Spinal cord (tissue), 10 donors: ENCODE data around the gene BRAF. TPM values are rescaled to one million over a fixed set of nuclear protein-coding genes. Genes with fewer than 3 reads are reported as not detected.

Experiments
- DNase-seq, 6 donors: peaks; one replicate each; pipeline versions ENCODE4 v3.0.0 to v3.0.0-alpha.2; 2013 to 2015; ENCODE audit warnings: low spot score in 6 of 6, low read depth in 4 of 6
- H3K27ac ChIP-seq: one replicate; pipeline ENCODE4 v1.5.1; 2013; ENCODE audit warnings: low read depth, low read length, control low read depth
- H3K27me3 ChIP-seq: one replicate; pipeline ENCODE4 v1.6.1; 2013; ENCODE audit warnings: low read length; ENCODE audit not compliant: control insufficient read depth, insufficient read depth
- H3K36me3 ChIP-seq: one replicate; pipeline ENCODE4 v1.6.1; 2013; ENCODE audit warnings: low read length; ENCODE audit not compliant: control insufficient read depth, insufficient read depth
- H3K4me1 ChIP-seq: one replicate; pipeline ENCODE4 v1.6.1; 2013; ENCODE audit warnings: low read length; ENCODE audit not compliant: control insufficient read depth, insufficient read depth
- H3K4me3 ChIP-seq: one replicate; pipeline ENCODE4 v1.5.1; 2013; ENCODE audit warnings: low read depth, low read length, control low read depth
- H3K9me3 ChIP-seq: one replicate; pipeline ENCODE4 v1.6.1; 2013; ENCODE audit warnings: low read length; ENCODE audit not compliant: control insufficient read depth, insufficient read depth
- WGBS: methylation state at CpG from one replicate; pipeline ENCODE4 v1.1.5; 2013; ENCODE audit warnings: missing lambda C conversion rate; ENCODE audit not compliant: insufficient coverage; 5-methylcytosine and 5-hydroxymethylcytosine counted together
- polyA plus RNA-seq, 2 donors: library from polyadenylated mRNA; unstranded; fragments of 120-200 nt; gene quantifications; one replicate each; pipeline ENCODE4 v1.2.1, GENCODE V29; 2013; ENCODE audit not compliant: insufficient read length in 2 of 2
- total RNA-seq, 2 donors: library from RNA; depleted of rRNA in 1 of 2; stranded (reverse); fragments of 120-200 nt in 1 of 2; fragments of >200 nt in 1 of 2; gene quantifications; one replicate each; pipeline versions ENCODE4 v1.2.3 to v1.2.4, GENCODE V29; 2013 to 2014
- donor health status: healthy.

BRAF gene
- total and polyA plus RNA-seq, 4 donors = 21.7 to 71.4 (median 31.1) TPM

GRCh38 chr7:140734729-140735128 lies 190.0 kb downstream of the BRAF start:
- H3K36me3 ChIP-seq = peaks cover 10% of the 10 kb centered on the region
- no peak overlapping the region for H3K27ac ChIP-seq
- H3K4me3 ChIP-seq = no peak overlapping the region
- no peaks in the 10 kb centered on the region for H3K27me3 ChIP-seq
- H3K9me3 ChIP-seq = no peaks in the 10 kb centered on the region
- DNase-seq = no peak
- WGBS = no CpG with 5 or more reads among the region's 2 CpGs
- no peaks in the 10 kb centered on the region for H3K4me1 ChIP-seq

- DNase-seq = no peak
- H3K4me3 ChIP-seq = no peak overlapping the region
- WGBS = no CpG with 5 or more reads among the region's 2 CpGs
These were observed 190.6 kb downstream of the BRAF start for GRCh38 chr7:140734096-140734495.

GRCh38 chr7:140732416-140732815 lies 192.3 kb downstream of the BRAF start:
- H3K27me3 ChIP-seq = no peaks in the 10 kb centered on the region
- no peak for DNase-seq
- WGBS = 100% methylated on average over 1 of the region's 2 CpGs
- H3K27ac ChIP-seq = no peak overlapping the region
- H3K4me3 ChIP-seq = no peak overlapping the region
- H3K4me1 ChIP-seq = no peaks in the 10 kb centered on the region
- H3K36me3 ChIP-seq = peaks cover 13% of the 10 kb centered on the region
- H3K9me3 ChIP-seq = no peaks in the 10 kb centered on the region

More at GRCh38 chr7:140734096-140734495, 190.6 kb downstream of the BRAF start:
- Histone ChIP-seq H3K4me1 (no peaks in the 10 kb centered on the region), H3K27ac (no peak overlapping the region), H3K36me3 (peaks cover 13% of the 10 kb centered on the region), H3K27me3 (no peaks in the 10 kb centered on the region), H3K9me3 (no peaks in the 10 kb centered on the region)

- no peak overlapping the region for H3K4me3 ChIP-seq
- H3K9me3 ChIP-seq = no peaks in the 10 kb centered on the region
- no peaks in the 10 kb centered on the region for H3K4me1 ChIP-seq
- WGBS = no CpG with 5 or more reads among the region's 2 CpGs
- DNase-seq = peak in 3 of 6 donors; percentile 11 to 60 (median 27)
- no peak overlapping the region for H3K27ac ChIP-seq
- H3K36me3 ChIP-seq = peaks cover 11% of the 10 kb centered on the region
- H3K27me3 ChIP-seq = no peaks in the 10 kb centered on the region
These were observed 198.4 kb downstream of the BRAF start for GRCh38 chr7:140726281-140726680.

GRCh38 chr7:140724706-140725105 lies 200.0 kb downstream of the BRAF start:
- no peak for DNase-seq
- no peaks in the 10 kb centered on the region for H3K27me3 ChIP-seq
- no peaks in the 10 kb centered on the region for H3K4me1 ChIP-seq
- H3K27ac ChIP-seq = no peak overlapping the region
- no peaks in the 10 kb centered on the region for H3K9me3 ChIP-seq
- no CpG with 5 or more reads among the region's 1 CpG for WGBS
- H3K36me3 ChIP-seq = peaks cover 7% of the 10 kb centered on the region
- no peak overlapping the region for H3K4me3 ChIP-seq

GRCh38 chr7:140723574-140723973 lies 201.2 kb downstream of the BRAF start:
- H3K27me3 ChIP-seq = no peaks in the 10 kb centered on the region
- H3K4me3 ChIP-seq = no peak overlapping the region
- no peaks in the 10 kb centered on the region for H3K4me1 ChIP-seq
- DNase-seq = no peak
- no peak overlapping the region for H3K27ac ChIP-seq
- H3K9me3 ChIP-seq = no peaks in the 10 kb centered on the region
- H3K36me3 ChIP-seq = no peaks in the 10 kb centered on the region
- 93% methylated on average over 2 of the region's 3 CpGs for WGBS

GRCh38 chr7:140723006-140723405 lies 201.7 kb downstream of the BRAF start:
- H3K4me3 ChIP-seq = no peak overlapping the region
- no peaks in the 10 kb centered on the region for H3K27me3 ChIP-seq
- no CpG with 5 or more reads among the region's 6 CpGs for WGBS

GRCh38 chr7:140722254-140722653 lies 202.5 kb downstream of the BRAF start:
- Histone ChIP-seq H3K9me3 (no peaks in the 10 kb centered on the region), H3K27me3 (no peaks in the 10 kb centered on the region), H3K36me3 (no peaks in the 10 kb centered on the region), H3K4me1 (no peaks in the 10 kb centered on the region), H3K4me3 (no peak overlapping the region), H3K27ac (no peak overlapping the region)
- DNase-seq = peak in 1 of 6 donors; percentile 6
- WGBS = no CpG with 5 or more reads among the region's 1 CpG

More at GRCh38 chr7:140723006-140723405, 201.7 kb downstream of the BRAF start:
- no peaks in the 10 kb centered on the region for H3K9me3 ChIP-seq
- H3K36me3 ChIP-seq = no peaks in the 10 kb centered on the region
- H3K27ac ChIP-seq = no peak overlapping the region
- H3K4me1 ChIP-seq = no peaks in the 10 kb centered on the region
- DNase-seq = no peak

GRCh38 chr7:140719721-140720120 lies 205.0 kb downstream of the BRAF start:
- no peak for DNase-seq
- Histone ChIP-seq H3K9me3 (no peaks in the 10 kb centered on the region), H3K4me3 (no peak overlapping the region), H3K36me3 (no peaks in the 10 kb centered on the region), H3K27me3 (no peaks in the 10 kb centered on the region), H3K4me1 (no peaks in the 10 kb centered on the region), H3K27ac (no peak overlapping the region)
- no CpG with 5 or more reads among the region's 5 CpGs for WGBS

- 95% methylated on average over 10 of the region's 10 CpGs for whole genome bisulfite sequencing
- Histone ChIP-seq H3K4me1 (no peaks in the 10 kb centered on the region), H3K9me3 (no peaks in the 10 kb centered on the region), H3K36me3 (no peaks in the 10 kb centered on the region), H3K4me3 (no peak overlapping the region), H3K27ac (no peak overlapping the region), H3K27me3 (no peaks in the 10 kb centered on the region)
- no peak for DNase-seq
These were observed 210.2 kb downstream of the BRAF start for GRCh38 chr7:140714331-140715040.
